Adipose tissue (tissue), 3 donors: ENCODE measurements around the gene FCHSD2. TPM values are rescaled to one million over a fixed set of nuclear protein-coding genes. Genes with fewer than 3 reads are reported as not detected.

Experiments
- H3K27ac ChIP-seq: one replicate; pipeline ENCODE4 v1.5.1; 2013; ENCODE audit warnings: low read depth, low read length
- WGBS, 3 donors: extraction: QIAGEN DNeasy Blood & Tissue Kit; methylation state at CpG; one replicate each; pipeline ENCODE4 v1.1.7; 2013; 5-methylcytosine and 5-hydroxymethylcytosine counted together
- polyA plus RNA-seq, 3 donors: library from polyadenylated mRNA; stranded (reverse); fragments of 200-250 nt; gene quantifications; one replicate each; pipeline ENCODE4 v1.2.3, GENCODE V29; 2013
- donor health status: healthy with polysubstance abuse.
- donor health status: Bipolar disorder and iron deficiency.
- donor health status: healthy.

The FCHSD2 gene
- polyA plus RNA-seq, 3 donors = 4.9 to 17.8 (median 16.3) TPM

DNA sequence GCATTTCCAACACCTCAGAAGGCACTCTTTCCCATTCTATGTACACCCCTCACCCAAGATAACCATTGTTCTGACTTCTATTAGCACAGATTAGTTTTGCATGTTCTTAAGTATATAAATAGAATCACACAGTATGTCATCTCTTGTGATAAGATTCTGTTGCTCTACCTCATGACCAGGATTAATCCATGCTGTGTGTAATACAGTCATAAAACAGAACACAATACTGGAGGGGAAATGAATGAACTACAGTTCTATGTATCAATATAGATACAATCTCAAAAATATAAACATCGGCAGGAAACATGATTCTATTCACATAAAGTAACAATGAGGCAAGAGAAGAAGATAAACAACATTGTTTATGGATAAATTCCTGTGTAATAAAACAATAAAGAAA lies 176.4 kb downstream of the FCHSD2 start:
- WGBS, 3 donors = 87 to 89% (median 88%) methylated on average over 1 of the region's 1 CpG
- H3K27ac ChIP-seq = no peak overlapping the region

DNA sequence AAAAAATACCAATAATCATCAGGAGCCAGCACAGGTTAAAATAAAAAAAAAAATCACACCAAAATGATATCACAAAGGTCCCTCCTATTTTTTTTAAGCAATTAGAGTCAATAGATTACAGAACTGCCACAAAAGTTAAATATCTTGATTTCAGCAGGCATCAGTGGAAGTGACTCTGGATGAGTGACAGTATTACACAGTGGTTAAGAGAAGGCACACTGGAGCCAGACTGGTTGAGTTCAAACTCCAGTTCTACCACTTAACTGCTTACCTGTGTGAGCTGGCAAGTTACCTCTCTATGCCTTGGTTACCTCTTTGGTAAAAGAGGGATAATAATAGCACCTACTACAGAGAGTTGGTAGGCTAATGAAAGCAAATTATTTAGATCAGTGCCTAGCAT lies 179.4 kb downstream of the FCHSD2 start:
- no peak overlapping the region for H3K27ac ChIP-seq

- H3K27ac ChIP-seq = no peak overlapping the region
- WGBS, 3 donors = 76 to 87% (median 82%) methylated on average over 4 of the region's 4 CpGs
Measured at GRCh38 chr11:72962084-72962483, 180.0 kb downstream of the FCHSD2 start.

DNA sequence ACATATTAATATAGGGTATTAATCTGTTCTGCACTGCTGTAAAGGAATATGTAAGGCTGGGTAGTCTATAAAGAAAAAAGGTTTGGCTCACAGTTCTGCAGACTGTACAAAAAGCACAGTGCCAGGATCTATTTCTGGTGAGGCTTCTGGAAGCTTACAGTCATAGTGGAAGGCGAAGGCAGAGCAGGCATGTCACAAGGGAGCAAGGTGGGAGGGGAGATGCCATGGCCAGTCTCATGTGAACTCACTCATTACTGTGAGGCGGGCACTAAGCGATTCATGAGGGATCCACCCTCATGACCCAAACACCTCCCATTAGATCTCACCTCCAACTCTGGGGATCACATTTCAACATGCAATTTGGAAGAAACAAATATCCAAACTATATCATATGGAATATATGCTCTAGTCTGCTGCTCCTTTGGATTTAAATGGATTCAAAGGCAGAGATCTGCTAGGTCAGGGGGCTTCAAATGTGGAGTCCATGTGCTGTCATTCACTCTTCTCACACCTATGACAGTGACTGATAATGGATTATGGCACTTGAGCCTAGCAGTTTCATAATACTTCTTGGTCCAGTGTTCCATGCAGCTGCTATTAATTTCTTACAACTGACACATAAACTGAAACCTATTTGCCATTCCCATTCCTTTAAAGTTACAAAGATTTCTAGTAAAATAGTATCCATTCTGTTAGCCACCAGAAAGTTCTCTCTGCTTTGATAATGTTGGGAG lies 182.0 kb downstream of the FCHSD2 start:
- 95 to 100% (median 97%) methylated on average over 3 of the region's 3 CpGs for WGBS, 3 donors

DNA sequence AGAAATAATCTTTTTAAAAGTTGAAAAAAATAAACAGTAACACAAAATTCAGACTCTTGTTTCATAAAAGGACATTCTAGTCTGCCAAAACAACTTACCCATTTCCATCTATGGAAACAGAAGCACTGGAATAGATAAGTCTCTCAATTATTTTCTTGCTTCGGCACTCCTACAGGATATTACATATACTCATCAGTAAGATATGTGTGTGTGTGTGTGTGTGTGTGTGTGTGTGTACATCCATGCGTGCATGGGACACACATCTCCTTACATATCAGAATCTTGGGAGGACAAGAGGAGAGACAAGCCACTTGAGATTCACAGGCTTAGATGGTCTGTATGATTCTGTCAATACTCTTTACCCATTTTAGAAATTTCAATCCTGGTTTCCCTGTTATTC lies 183.3 kb downstream of the FCHSD2 start:
- 82 to 98% (median 96%) methylated on average over 2 of the region's 2 CpGs for WGBS, 3 donors
- H3K27ac ChIP-seq = no peak overlapping the region

More for the DNA sequence above, 182.0 kb downstream of the FCHSD2 start:
- H3K27ac ChIP-seq = no peak overlapping the region

DNA sequence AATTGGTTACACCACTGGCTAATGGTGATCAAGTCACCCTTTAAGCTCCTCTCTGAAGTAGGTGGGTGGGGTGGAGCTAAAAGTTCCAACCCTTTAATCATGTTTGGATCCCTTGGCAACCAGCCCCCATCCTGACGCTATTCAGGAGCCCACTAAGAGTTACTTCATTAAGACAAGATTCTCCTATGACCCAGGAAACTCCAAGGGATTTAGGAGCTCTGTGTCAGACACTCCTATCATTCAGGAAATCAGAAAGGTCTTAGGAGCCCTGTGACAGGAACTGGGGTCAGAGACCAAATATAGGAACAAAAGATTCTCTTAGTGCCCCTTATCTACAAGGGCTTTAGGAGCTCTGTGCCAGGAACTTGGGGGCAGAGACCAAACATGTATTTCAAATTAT lies 186.7 kb downstream of the FCHSD2 start:
- 82 to 96% (median 84%) methylated on average over 1 of the region's 1 CpG for WGBS, 3 donors
- no peak overlapping the region for H3K27ac ChIP-seq

- no peak overlapping the region for H3K27ac ChIP-seq
- 71 to 89% (median 82%) methylated on average over 3 of the region's 3 CpGs for WGBS, 3 donors
Measured at GRCh38 chr11:72954860-72955259, 187.3 kb downstream of the FCHSD2 start.

DNA sequence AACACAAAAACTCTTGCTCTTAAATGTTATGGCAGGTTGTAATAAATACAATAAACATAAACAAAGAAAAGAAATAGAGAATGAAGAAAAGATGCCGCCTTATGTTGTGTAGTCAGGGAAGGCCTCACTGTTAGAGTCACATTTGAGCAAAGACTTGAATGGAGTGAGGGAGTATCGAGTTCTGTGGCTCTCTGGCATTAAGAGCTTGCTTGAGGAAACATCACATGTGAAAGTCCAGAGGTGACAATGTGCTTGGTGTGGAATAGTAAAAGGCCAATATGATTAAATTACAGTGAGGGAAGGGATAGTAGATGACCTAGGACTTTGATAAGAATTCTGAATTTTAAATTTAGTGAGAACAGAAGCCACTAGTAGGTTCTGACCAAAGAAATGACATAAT lies 188.5 kb downstream of the FCHSD2 start:
- H3K27ac ChIP-seq = no peak overlapping the region
- 96 to 100% (median 99%) methylated on average over 2 of the region's 2 CpGs for WGBS, 3 donors

- H3K27ac ChIP-seq = no peak overlapping the region
Measured at GRCh38 chr11:72951888-72952287, 190.2 kb downstream of the FCHSD2 start.

GRCh38 chr11:72951193-72951592 lies 190.9 kb downstream of the FCHSD2 start:
- H3K27ac ChIP-seq = no peak overlapping the region
- 51 to 67% (median 54%) methylated on average over 4 of the region's 4 CpGs for WGBS, 3 donors

DNA sequence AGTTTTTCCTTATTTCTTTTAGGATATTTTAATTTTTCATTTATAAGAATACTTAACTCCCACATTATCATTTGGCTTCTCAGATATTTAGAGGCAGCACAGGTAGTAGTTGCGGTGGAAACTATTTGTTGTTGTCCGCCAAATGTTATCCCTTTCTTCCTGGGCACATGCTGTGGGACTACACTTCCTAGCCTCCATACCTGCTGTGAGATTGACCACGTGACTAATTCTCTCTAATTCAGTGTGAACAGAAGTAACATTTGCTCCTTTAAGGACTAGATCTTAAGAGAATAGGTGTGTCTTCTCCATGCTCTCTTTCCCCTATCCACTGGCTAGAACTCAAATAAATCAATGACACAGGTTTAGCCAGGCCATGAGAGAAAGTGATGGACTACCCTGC lies 191.4 kb downstream of the FCHSD2 start:
- H3K27ac ChIP-seq = no peak overlapping the region
- WGBS, 3 donors = 95 to 97% (median 96%) methylated on average over 3 of the region's 3 CpGs

DNA sequence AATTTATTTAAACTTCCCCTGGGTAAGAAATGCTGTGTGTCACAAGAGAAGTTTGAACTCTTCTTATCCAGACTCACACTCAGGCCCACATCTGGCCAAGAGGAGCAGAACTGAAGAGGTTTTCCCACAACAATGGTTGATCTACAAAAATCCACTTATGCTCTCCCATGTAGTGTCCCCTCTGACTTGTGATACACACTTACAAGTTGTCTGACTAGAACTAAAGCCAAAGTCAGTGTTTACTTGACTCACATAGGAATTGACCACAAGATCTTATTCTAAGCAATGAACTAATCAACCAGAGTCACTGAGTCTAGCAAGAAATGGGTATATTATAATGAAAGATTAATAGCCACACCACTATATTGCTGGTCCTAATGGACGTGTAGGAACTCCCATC lies 194.9 kb downstream of the FCHSD2 start:
- H3K27ac ChIP-seq = no peak overlapping the region
- 89 to 98% (median 91%) methylated on average over 1 of the region's 1 CpG for WGBS, 3 donors

GRCh38 chr11:72943664-72944063 lies 198.5 kb downstream of the FCHSD2 start:
- WGBS, 3 donors = 34 to 75% (median 62%) methylated on average over 1 of the region's 1 CpG
- no peak overlapping the region for H3K27ac ChIP-seq

DNA sequence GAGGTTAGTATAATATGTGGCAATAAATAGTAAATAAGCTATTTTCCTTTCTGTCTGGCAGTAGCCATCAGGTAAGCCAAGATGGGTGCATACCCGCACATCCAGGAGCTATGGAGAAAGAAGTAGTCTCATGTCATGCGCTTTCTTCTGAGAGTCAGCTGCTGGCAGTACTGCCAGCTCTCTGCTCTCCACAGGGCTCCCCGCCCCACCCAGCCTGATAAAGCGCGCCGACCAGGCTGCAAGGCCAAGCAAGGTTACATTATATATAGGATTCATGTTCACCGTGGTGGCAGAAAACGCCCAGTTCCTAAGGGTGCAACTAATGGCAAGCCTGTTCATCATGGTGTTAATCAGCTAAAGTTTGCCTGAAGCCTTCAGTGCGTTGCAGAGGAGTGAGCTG lies 201.7 kb downstream of the FCHSD2 start:
- H3K27ac ChIP-seq = no peak overlapping the region
- 89 to 97% (median 96%) methylated on average over 9 of the region's 9 CpGs for WGBS, 3 donors

- WGBS, 3 donors = 55 to 71% (median 60%) methylated on average over 2 of the region's 2 CpGs
- H3K27ac ChIP-seq = no peak overlapping the region
Measured at GRCh38 chr11:72939031-72939430, 203.1 kb downstream of the FCHSD2 start.

GRCh38 chr11:72937439-72937838 lies 204.7 kb downstream of the FCHSD2 start:
- WGBS, 3 donors = 73 to 89% (median 83%) methylated on average over 4 of the region's 4 CpGs

DNA sequence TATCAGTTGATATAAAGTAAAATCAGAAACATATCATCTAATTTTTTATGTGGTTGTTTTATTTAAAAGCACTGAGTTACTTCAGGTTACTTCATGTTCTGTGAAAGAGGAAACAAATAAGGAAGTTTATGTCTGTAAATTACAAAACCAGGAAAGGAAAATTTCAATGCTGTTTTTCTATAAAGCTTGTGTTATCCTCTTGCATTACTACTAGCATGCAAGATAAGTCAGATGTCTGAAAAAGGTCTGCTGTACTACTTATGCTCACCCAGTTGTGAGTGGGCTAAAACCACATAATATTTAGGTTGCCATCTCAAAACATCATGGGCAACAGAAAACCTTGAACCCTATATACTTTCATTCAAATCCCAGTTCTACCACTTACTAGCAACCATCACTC lies 206.4 kb downstream of the FCHSD2 start:
- no peak overlapping the region for H3K27ac ChIP-seq

More at GRCh38 chr11:72937439-72937838, 204.7 kb downstream of the FCHSD2 start:
- no peak overlapping the region for H3K27ac ChIP-seq

- 89 to 100% (median 95%) methylated on average over 1 of the region's 1 CpG for WGBS, 3 donors
Measured at GRCh38 chr11:72932132-72932570, 210.0 kb downstream of the FCHSD2 start.

DNA sequence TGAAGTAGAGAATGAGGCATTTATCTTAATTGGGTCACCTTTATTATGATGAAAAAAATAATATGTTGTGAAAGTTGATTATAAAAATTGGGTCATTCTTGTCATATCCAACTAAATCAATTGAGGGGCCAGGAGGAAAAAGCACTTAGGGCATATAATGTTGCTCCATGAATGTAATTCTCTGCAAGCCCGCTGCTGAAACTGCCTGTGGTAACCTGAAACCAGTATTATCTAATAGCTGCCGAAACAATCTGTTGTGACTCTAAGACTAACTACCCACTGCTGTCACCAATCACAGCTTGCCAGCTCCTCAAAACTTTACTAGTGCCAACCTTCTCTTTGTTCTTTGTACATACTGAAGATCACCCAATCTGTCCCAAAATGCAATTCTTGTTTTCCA lies 212.1 kb downstream of the FCHSD2 start:
- H3K27ac ChIP-seq = no peak overlapping the region
- WGBS, 3 donors = 32 to 75% (median 60%) methylated on average over 2 of the region's 2 CpGs

More at GRCh38 chr11:72932132-72932570, 210.0 kb downstream of the FCHSD2 start:
- H3K27ac ChIP-seq = no peak overlapping the region

- WGBS, 3 donors = 83 to 93% (median 84%) methylated on average over 1 of the region's 1 CpG
- no peak overlapping the region for H3K27ac ChIP-seq
Measured at GRCh38 chr11:72929256-72929655, 212.9 kb downstream of the FCHSD2 start.

DNA sequence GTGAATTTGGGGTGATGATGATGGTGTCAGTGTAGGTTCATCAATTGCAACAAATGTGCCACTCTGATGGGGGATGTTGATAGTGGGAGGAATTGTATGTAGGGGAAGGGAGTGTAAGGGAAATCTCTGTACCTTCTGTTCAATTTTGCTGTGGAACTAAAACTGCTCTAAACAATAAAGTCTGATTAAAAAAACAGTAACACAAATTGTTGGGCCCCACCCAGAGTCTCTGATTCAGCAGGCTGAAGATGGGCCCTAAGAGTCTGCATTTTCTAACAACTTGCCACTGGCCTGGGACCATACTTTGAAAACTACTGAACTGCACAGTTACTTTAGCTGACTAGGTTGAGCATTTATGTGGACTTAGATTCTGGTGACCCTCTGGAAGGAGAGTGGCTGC lies 214.7 kb downstream of the FCHSD2 start:
- no peak overlapping the region for H3K27ac ChIP-seq
